Hepatocyte (in vitro differentiated cells): ENCODE data around the gene GPR180. TPM values are rescaled to one million over a fixed set of nuclear protein-coding genes. Genes with fewer than 3 reads are reported as not detected.

Source experiments
- DNase-seq: peaks from one replicate; pipeline ENCODE4 v3.0.0-alpha.2; 2016; ENCODE audit warnings: low spot score
- H2AFZ ChIP-seq: fragments of 200-600 bp; sonication (generic); 2 replicates; pipeline ENCODE4 v1.6.0; 2016; ENCODE audit warnings: antibody characterized with exemption, mild to moderate bottlenecking
- H3K27ac ChIP-seq: fragments of 200-600 bp; sonication (generic); 2 replicates; pipeline ENCODE4 v1.5.1; 2016; ENCODE audit warnings: mild to moderate bottlenecking
- H3K27me3 ChIP-seq: fragments of 200-600 bp; sonication (generic); 2 replicates; pipeline ENCODE4 v1.6.1; 2016
- H3K36me3 ChIP-seq: fragments of 200-600 bp; sonication (generic); replicated peaks from 2 replicates; pipeline ENCODE4 v1.5.1; 2016; ENCODE audit warnings: low read depth; ENCODE audit not compliant: insufficient read depth
- H3K4me1 ChIP-seq: fragments of 200-600 bp; sonication (generic); 2 replicates; pipeline ENCODE4 v1.5.1; 2016; ENCODE audit warnings: mild to moderate bottlenecking, moderate library complexity; ENCODE audit not compliant: insufficient read depth
- H3K4me2 ChIP-seq: fragments of 200-600 bp; sonication (generic); 2 replicates; pipeline ENCODE4 v1.6.0; 2016
- H3K4me3 ChIP-seq: fragments of 200-600 bp; sonication (generic); 2 replicates; pipeline ENCODE4 v1.5.1; 2016; ENCODE audit warnings: mild to moderate bottlenecking
- H3K79me2 ChIP-seq: fragments of 200-600 bp; sonication (generic); 2 replicates; pipeline ENCODE4 v1.6.0; 2017; ENCODE audit warnings: mild to moderate bottlenecking
- H3K9me2 ChIP-seq: fragments of 200-600 bp; sonication (generic); replicated peaks from 2 replicates; pipeline ENCODE4 v1.6.0; 2017; ENCODE audit warnings: mild to moderate bottlenecking; ENCODE audit not compliant: insufficient read depth
- H3K9me3 ChIP-seq: fragments of 200-600 bp; sonication (generic); 2 replicates; pipeline ENCODE4 v1.5.1; 2016; ENCODE audit warnings: low read depth, mild to moderate bottlenecking
- H4K20me1 ChIP-seq: fragments of 200-600 bp; sonication (generic); 2 replicates; pipeline ENCODE4 v1.6.0; 2016; ENCODE audit warnings: mild to moderate bottlenecking; ENCODE audit not compliant: insufficient read depth, poor library complexity, severe bottlenecking
- EZH2 ChIP-seq: fragments of 200-600 bp; sonication (generic); IDR thresholded peaks from 2 replicates; pipeline ENCODE4 v1.6.1; 2016; ENCODE audit warnings: antibody characterized with exemption, mild to moderate bottlenecking, borderline replicate concordance
- EZH2phosphoT487 ChIP-seq: fragments of 200-600 bp; sonication (generic); IDR thresholded peaks from one replicate; pipeline ENCODE4 v1.6.1; 2018; ENCODE audit warnings: antibody characterized with exemption, mild to moderate bottlenecking, low read depth, moderate library complexity; ENCODE audit not compliant: unreplicated experiment, severe bottlenecking
- WGBS: methylation state at CpG from one replicate; pipeline ENCODE4 v1.1.6; 2016; ENCODE audit warnings: low lambda C conversion rate; ENCODE audit errors: missing lambda C conversion rate; 5-methylcytosine and 5-hydroxymethylcytosine counted together
- polyA plus RNA-seq: library from polyadenylated mRNA; unstranded; fragments of >200 nt; fragmentation: Nextera tagmentation; extraction: Ambion mirVana; gene quantifications from 2 replicates; pipeline ENCODE4 v1.2.1, GENCODE V29; 2016
- total RNA-seq: library from RNA; depleted of rRNA; stranded (reverse); fragments of >200 nt; gene quantifications from 2 replicates; pipeline ENCODE4 v1.2.3, GENCODE V29; 2014
- TF ChIP-seq, protein P1 (sequence below): fragments of 200-600 bp; sonication (generic); IDR thresholded peaks from 2 replicates; pipeline ENCODE4 v1.5.1; 2016; ENCODE audit warnings: antibody characterized with exemption, mild to moderate bottlenecking; ENCODE audit not compliant: poor library complexity

GPR180 gene
- total and polyA plus RNA-seq, 2 experiments from 2014 or later: 5.6 to 12.9 TPM

DNA sequence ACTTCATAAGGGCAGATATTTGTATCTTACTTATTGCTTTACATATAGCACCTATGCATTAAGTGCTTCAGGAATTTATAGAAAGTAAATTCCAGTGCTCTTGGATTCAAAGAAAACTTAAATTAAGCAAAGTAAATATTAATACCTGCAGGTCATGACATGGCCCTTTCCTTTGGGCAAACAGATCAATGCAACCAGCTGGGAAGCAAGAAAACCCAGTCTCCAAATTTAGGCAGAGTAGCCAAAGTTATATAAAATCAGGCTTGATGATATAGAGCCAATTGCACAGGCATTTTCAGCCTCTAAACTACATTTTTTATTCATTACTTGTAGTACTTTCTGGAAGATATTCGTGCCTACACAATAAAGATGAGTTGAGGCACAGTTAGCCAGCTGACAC, 22.6 kb upstream of the GPR180 start:
- no peaks in the 10 kb centered on the region for H3K9me3 ChIP-seq
- H3K27ac ChIP-seq: no peak overlapping the region
- H3K27me3 ChIP-seq: no peaks in the 10 kb centered on the region
- H2AFZ ChIP-seq: no peak overlapping the region
- no peak overlapping the region for H3K4me3 ChIP-seq
- 58% methylated on average over 1 of the region's 1 CpG for WGBS
- no peak overlapping the region for H3K4me2 ChIP-seq
- peaks cover 8% of the 10 kb centered on the region for H3K79me2 ChIP-seq
- no peak for DNase-seq
- H3K9me2 ChIP-seq: no peaks in the 10 kb centered on the region
- no peaks in the 10 kb centered on the region for H4K20me1 ChIP-seq
- TF ChIP-seq EZH2phosphoT487 (no peak), EZH2 (no peak)
- TF ChIP-seq, protein P1, sequence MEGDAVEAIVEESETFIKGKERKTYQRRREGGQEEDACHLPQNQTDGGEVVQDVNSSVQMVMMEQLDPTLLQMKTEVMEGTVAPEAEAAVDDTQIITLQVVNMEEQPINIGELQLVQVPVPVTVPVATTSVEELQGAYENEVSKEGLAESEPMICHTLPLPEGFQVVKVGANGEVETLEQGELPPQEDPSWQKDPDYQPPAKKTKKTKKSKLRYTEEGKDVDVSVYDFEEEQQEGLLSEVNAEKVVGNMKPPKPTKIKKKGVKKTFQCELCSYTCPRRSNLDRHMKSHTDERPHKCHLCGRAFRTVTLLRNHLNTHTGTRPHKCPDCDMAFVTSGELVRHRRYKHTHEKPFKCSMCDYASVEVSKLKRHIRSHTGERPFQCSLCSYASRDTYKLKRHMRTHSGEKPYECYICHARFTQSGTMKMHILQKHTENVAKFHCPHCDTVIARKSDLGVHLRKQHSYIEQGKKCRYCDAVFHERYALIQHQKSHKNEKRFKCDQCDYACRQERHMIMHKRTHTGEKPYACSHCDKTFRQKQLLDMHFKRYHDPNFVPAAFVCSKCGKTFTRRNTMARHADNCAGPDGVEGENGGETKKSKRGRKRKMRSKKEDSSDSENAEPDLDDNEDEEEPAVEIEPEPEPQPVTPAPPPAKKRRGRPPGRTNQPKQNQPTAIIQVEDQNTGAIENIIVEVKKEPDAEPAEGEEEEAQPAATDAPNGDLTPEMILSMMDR: no peak
- H3K4me1 ChIP-seq: no peaks in the 10 kb centered on the region
- peaks cover 3% of the 10 kb centered on the region for H3K36me3 ChIP-seq

DNA sequence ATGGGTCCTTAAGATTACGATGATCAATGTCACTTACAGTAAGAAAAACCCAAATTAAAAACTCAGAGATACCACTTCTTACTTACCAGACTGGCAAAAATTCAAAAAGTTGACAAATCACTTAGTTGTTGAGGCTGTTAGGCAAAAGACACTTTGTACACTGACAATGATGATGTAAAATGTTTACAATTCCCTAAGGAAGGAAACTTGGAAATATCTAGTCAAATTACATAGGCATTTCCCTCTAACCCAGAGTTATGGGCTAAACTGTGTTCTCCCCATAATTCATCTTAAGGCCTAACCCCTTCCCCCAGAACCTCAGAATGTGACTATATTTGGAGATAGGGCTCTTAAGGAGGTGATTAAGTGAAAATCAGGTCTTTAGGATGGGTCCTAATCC, 17.7 kb upstream of the GPR180 start:
- H3K9me3 ChIP-seq: no peaks in the 10 kb centered on the region
- peaks cover 5% of the 10 kb centered on the region for H3K36me3 ChIP-seq
- no peak for DNase-seq
- H3K4me2 ChIP-seq: no peak overlapping the region
- no peaks in the 10 kb centered on the region for H4K20me1 ChIP-seq
- TF ChIP-seq EZH2phosphoT487: no peak
- TF ChIP-seq, protein P1: no peak
- TF ChIP-seq EZH2: no peak
- 93% methylated on average over 1 of the region's 1 CpG for WGBS
- H3K4me1 ChIP-seq: no peaks in the 10 kb centered on the region
- no peaks in the 10 kb centered on the region for H3K27me3 ChIP-seq
- no peak overlapping the region for H3K27ac ChIP-seq
- H3K79me2 ChIP-seq: peaks cover 16% of the 10 kb centered on the region
- no peak overlapping the region for H2AFZ ChIP-seq
- no peak overlapping the region for H3K4me3 ChIP-seq
- no peaks in the 10 kb centered on the region for H3K9me2 ChIP-seq

DNA sequence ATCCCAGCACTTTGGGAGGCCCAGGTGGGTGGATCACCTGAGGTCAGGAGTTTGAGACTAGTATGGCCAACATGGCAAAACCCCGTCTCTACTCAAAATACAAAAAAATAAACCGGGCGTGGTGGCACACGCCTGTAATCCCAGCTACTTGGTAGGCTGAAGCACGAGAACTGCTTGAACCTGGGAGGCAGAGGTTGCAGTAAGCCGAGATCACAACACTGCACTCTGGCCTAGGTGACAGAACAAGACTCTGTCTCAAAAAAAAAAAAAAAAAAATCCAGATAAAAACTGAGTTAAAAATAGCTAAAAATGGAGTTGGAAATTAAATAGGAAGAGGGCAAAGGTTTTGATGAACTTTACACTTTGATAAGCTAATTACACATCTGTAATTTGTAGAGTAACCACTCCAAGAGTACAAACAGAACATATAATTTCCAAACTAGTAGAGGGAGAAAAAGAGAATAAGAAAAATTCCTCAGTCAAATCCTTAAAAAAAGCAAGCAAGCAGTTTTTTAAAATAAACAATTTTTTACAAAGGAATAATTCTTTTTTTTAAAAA, 16.0 kb upstream of the GPR180 start:
- DNase-seq: no peak
- no peak for TF ChIP-seq EZH2phosphoT487
- TF ChIP-seq, protein P1: no peak
- no peak for TF ChIP-seq EZH2
- Histone ChIP-seq H3K27me3 (no peaks in the 10 kb centered on the region), H3K4me2 (no peak overlapping the region), H3K36me3 (peaks cover 5% of the 10 kb centered on the region), H3K79me2 (peaks cover 18% of the 10 kb centered on the region), H3K4me1 (no peaks in the 10 kb centered on the region), H2AFZ (no peak overlapping the region), H3K9me3 (no peaks in the 10 kb centered on the region), H3K4me3 (no peak overlapping the region), H3K9me2 (no peaks in the 10 kb centered on the region), H3K27ac (peak overlapping the region; percentile 11), H4K20me1 (no peaks in the 10 kb centered on the region)
- 82% methylated on average over 6 of the region's 6 CpGs for WGBS

DNA sequence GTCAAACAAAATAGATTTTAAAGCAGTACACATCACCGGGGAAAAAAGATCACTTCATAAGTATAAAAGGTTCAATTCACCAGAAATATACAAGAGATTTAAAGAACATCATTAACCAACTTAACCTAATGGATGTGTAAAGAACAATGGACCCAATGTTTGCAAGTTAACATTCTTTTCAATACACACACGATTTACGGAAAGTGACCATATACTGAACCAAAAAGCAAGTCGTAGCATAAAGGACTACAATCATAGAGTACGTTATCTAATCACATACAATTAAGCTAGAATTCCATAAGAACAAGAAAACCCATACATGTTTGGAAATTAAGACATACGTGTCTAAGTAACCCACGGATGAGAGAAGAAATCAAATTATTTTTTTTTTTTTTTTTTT, 15.3 kb upstream of the GPR180 start:
- no peak overlapping the region for H3K27ac ChIP-seq
- H3K4me2 ChIP-seq: no peak overlapping the region
- no peak overlapping the region for H3K4me3 ChIP-seq
- no peaks in the 10 kb centered on the region for H3K9me3 ChIP-seq
- H3K9me2 ChIP-seq: no peaks in the 10 kb centered on the region
- no peak for DNase-seq
- H3K36me3 ChIP-seq: peaks cover 5% of the 10 kb centered on the region
- WGBS: 90% methylated on average over 7 of the region's 7 CpGs
- no peak for TF ChIP-seq EZH2phosphoT487
- TF ChIP-seq, protein P1: no peak
- TF ChIP-seq EZH2: no peak
- no peaks in the 10 kb centered on the region for H3K27me3 ChIP-seq
- no peak overlapping the region for H2AFZ ChIP-seq
- H4K20me1 ChIP-seq: no peaks in the 10 kb centered on the region
- H3K79me2 ChIP-seq: peaks cover 25% of the 10 kb centered on the region
- H3K4me1 ChIP-seq: no peaks in the 10 kb centered on the region
